ENCODE results near the gene SPRY1. TPM values are rescaled to one million over a fixed set of nuclear protein-coding genes. Genes with fewer than 3 reads are reported as not detected.

SPRY1 gene
- total and polyA plus RNA-seq, 9 of the 15 experiments (the other 6 are each of a cell fraction or from before 2014, with no cell fraction given) = 0.18 to 1.9 (median 0.45) TPM; not detected in 1

DNA sequence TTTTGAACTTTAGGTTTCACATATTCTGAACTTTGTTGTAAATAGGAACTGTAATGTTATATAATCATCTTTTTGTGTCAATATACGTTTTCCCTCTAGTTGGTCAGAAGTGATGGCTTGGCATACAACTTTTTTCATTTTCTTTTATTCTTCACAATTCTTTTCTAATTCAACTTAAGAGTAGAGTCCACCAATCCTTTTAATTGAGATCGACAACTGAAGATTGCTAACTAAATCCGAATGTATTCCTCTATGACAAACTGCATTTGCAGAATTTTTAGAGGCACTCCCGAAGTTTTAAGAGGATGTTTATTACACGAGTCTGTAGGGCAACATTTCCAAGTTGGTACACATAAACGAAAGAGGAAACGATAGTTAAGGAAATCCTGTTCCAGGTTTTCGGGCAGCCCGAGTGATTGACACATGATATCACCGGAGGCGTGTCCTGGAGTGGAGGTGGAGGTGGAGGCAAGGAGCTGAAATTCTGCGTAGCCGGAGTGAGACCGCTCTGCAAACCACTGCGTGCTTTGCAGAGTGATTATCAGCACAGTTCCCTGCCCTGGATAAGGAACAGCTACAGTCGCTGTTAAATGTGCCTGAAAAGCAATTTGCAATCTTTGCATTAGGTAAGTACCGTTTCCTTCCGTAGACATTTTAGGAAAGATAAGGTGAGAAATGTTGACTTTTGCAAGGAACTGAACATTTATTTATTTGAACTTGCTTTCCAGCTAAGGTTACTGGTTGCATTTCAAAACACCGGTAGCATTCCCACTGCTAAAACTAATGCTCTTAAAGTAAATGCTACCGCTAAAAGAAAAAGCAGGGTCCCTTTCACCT, at the start of gene SPRY1 (continued):
- TF ChIP-seq, protein P1, sequence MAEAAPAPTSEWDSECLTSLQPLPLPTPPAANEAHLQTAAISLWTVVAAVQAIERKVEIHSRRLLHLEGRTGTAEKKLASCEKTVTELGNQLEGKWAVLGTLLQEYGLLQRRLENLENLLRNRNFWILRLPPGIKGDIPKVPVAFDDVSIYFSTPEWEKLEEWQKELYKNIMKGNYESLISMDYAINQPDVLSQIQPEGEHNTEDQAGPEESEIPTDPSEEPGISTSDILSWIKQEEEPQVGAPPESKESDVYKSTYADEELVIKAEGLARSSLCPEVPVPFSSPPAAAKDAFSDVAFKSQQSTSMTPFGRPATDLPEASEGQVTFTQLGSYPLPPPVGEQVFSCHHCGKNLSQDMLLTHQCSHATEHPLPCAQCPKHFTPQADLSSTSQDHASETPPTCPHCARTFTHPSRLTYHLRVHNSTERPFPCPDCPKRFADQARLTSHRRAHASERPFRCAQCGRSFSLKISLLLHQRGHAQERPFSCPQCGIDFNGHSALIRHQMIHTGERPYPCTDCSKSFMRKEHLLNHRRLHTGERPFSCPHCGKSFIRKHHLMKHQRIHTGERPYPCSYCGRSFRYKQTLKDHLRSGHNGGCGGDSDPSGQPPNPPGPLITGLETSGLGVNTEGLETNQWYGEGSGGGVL (CRISPR knock-in tag; IDR thresholded peaks at IDR 0.05) = no peak
- TF ChIP-seq ATF3 (IDR thresholded peaks at IDR 0.05) = peak; percentile 64
- no peak for TF ChIP-seq ATF3 (CRISPR knock-in tag; conservative IDR thresholded peaks at IDR 0.05)
- 0 out of 2 replicates have a peak, but pooled peaks have one; percentile 20 for TF ChIP-seq GABPA (tag; conservative IDR thresholded peaks at IDR 0.05; ENCODE audit: low read depth)
- no peak for TF ChIP-seq SNAPC5 (CRISPR knock-in tag; IDR thresholded peaks at IDR 0.05)
- TF ChIP-seq BMI1 (IDR thresholded peaks at IDR 0.05; ENCODE audit: low read length) = no peak
- TF ChIP-seq SIX5 (IDR thresholded peaks at IDR 0.05; ENCODE audit: borderline replicate concordance in 1 of 2, insufficient read depth in 1 of 2, low read depth in 1 of 2, low read length in 2 of 2) = no peak
- TF ChIP-seq HOXB6 (CRISPR knock-in tag; IDR thresholded peaks at IDR 0.05; ENCODE audit: borderline replicate concordance) = no peak
- TF ChIP-seq CBX8 (IDR thresholded peaks at IDR 0.05; ENCODE audit: borderline replicate concordance, extremely low read depth, low read depth, low read length, poor library complexity, severe bottlenecking) = no peak
- TF ChIP-seq NRF1 (conservative IDR thresholded peaks at IDR 0.05 in 1 of 2, IDR thresholded peaks at IDR 0.05 in 1 of 2) = peak in 1 of 2 experiments; percentile 39; a peak in 1 of 4 replicates
- TF ChIP-seq NEUROD1 (IDR thresholded peaks at IDR 0.05; ENCODE audit: borderline replicate concordance, low read depth, low read length, partially characterized antibody) = peak; percentile 30
- TF ChIP-seq BRCA1 (IDR thresholded peaks at IDR 0.05) = no peak
- no peak for TF ChIP-seq BRCA1 (CRISPR knock-in tag; IDR thresholded peaks at IDR 0.05)
- TF ChIP-seq THRAP3 (IDR thresholded peaks at IDR 0.05; ENCODE audit: borderline replicate concordance) = 0 out of 2 replicates have a peak, but pooled peaks have one; percentile 22
- TF ChIP-seq ILK (tag; IDR thresholded peaks at IDR 0.05; ENCODE audit: borderline replicate concordance, low read depth) = no peak
- no peak for TF ChIP-seq STAT5B (CRISPR knock-in tag; IDR thresholded peaks at IDR 0.05)
- no peak for TF ChIP-seq FOXJ2 (tag; IDR thresholded peaks at IDR 0.05)
- peak; percentile 73 for TF ChIP-seq JUND (IDR thresholded peaks at IDR 0.05; ENCODE audit: borderline replicate concordance, low read depth, low read length)
- TF ChIP-seq JUND (tag; IDR thresholded peaks at IDR 0.05; ENCODE audit: borderline replicate concordance, low read depth, low read length) = peak; percentile 45; the same call in 1 of the 3 replicates
- TF ChIP-seq KLF1 (tag; IDR thresholded peaks at IDR 0.05) = no peak
- TF ChIP-seq ATF1 (CRISPR knock-in tag; IDR thresholded peaks at IDR 0.05) = no peak
- peak; percentile 52 for TF ChIP-seq ATF1 (tag; IDR thresholded peaks at IDR 0.05)
- TF ChIP-seq TEAD2 (tag; IDR thresholded peaks at IDR 0.05) = no peak

Data from K562 (cell line).